Liver (tissue), 3 donors: ENCODE results near the gene NEURL1.

ENCODE experiments used
- CTCF ChIP-seq: fragments of 150-350 bp; IDR thresholded peaks from 2 replicates; pipeline ENCODE4 v1.5.1; 2017; ENCODE audit warnings: improper control_type of control experiment, low read depth, low read length; ENCODE audit not compliant: missing input control
- FOXA1 ChIP-seq: IDR thresholded peaks from 2 replicates; pipeline ENCODE4 v1.6.1; 2016; ENCODE audit warnings: antibody characterized with exemption
- MAX ChIP-seq: IDR thresholded peaks from 2 replicates; pipeline ENCODE4 v1.6.1; 2016; ENCODE audit warnings: antibody characterized with exemption
- TF ChIP-seq, protein P1 (sequence below): IDR thresholded peaks from 2 replicates; pipeline ENCODE4 v1.6.1; 2016; ENCODE audit warnings: antibody characterized with exemption
- donor health status: healthy.
- donor health status: healthy.

GRCh38 chr10:103525901-103526300 lies 32.4 kb downstream of the NEURL1 start:
- TF ChIP-seq CTCF (no peak), MAX (no peak), FOXA1 (no peak)
- TF ChIP-seq, protein P1, sequence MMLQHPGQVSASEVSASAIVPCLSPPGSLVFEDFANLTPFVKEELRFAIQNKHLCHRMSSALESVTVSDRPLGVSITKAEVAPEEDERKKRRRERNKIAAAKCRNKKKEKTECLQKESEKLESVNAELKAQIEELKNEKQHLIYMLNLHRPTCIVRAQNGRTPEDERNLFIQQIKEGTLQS = no peak
